GM21825 (cell line): ENCODE data around the gene PDE3B.
"Not testable (repeated sequence)": the region's sequence is repeated elsewhere in the genome, so short reads cannot be mapped to it uniquely, and the experiment has no call there.

Source experiments
- ATAC-seq: cut with Tn5 transposase; IDR thresholded peaks from one replicate; pipeline ENCODE4 v1.9.1; 2021; ENCODE audit warnings: mild to moderate bottlenecking, moderate library complexity; ENCODE audit not compliant: unreplicated experiment

PDE3B gene

DNA sequence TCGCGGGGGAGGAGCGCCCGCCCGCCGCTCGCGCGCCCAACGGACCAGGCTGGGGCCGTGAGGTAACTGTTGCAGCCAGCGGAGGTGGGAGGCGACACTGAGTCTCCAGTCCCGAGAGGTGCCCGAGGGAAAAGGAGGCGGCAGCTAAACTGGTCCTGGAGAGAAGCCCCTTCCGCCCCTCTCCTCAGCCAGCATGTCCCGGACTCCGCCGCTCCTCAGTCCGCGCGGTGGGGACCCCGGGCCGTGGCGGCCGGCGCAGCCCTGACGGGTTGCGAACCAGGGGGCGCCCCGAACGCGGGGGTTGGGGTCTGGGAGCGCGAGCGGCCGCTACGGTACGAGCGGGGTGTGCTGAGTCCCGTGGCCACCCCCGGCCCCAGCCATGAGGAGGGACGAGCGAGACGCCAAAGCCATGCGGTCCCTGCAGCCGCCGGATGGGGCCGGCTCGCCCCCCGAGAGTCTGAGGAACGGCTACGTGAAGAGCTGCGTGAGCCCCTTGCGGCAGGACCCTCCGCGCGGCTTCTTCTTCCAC is at the start of gene PDE3B:
TSS of gene PDE3B (plus strand) at position 108 of the 529 bp plus-strand sequence. CDS start at position 380, 272 bp downstream.
- peak; percentile 80 for ATAC-seq

DNA sequence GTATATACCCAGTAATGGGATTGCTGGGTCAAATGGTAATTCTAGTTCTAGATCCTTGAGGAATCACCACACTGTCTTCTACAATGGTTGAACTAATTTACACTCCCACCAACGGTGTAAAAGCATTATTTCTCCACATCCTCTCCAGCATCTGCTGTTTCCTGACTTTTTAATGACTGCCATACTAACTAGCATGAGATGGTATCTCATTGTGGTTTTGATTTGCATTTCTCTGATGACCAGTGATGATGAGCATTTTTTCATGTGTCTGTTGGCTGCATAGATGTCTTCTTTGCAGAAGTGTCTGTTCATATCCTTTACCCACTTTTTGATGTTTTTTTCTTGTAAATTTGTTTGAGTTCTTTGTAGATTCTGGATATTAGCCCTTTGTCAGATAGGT is 48.3 kb upstream of the PDE3B start:
- not testable (repeated sequence) for ATAC-seq

- no peak for ATAC-seq
These were observed 35.9 kb upstream of the PDE3B start for GRCh38 chr11:14607713-14608112.

DNA sequence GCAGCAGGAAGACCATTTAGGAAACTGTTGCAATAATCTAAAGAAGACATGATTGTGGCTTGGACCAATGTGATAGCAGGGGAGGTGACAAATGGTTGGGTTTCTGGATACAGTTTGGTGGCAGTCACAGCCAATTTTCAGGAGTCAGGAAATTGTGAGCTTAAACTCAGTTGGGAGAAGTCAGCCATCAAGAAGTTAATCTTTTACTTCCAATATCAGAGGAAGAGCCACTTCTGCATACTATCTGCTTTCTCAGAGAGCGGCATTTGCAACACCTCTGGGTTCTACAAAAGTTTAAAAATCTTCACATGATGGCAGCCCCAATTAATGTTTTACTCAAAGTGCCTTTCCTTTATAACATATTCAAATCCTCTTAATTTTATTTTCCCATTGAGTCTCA is 33.7 kb upstream of the PDE3B start:
- no peak for ATAC-seq

GRCh38 chr11:14611939-14612338 is 31.7 kb upstream of the PDE3B start:
- peak; percentile 44 for ATAC-seq

DNA sequence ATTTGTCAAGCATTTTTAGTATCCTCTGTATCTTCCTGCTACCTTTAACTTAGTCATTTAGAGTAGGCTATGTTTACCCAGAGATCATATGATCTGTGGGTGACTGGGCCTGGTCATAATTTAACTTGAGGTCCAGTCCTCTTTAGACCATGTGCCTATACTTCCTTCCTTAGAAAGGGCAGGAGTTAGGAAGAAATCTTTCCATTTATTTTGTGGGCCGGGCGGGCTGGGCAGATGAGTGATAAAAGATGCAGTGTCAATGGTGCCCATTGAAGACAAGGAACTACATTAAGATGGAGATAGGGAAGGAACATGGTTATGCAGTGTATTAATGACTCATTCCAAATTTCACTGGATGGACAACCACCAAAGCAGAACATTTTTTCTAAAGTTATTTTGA is 30.9 kb upstream of the PDE3B start:
- ATAC-seq: no peak

GRCh38 chr11:14614091-14614622 is 29.4 kb upstream of the PDE3B start:
- no peak for ATAC-seq

DNA sequence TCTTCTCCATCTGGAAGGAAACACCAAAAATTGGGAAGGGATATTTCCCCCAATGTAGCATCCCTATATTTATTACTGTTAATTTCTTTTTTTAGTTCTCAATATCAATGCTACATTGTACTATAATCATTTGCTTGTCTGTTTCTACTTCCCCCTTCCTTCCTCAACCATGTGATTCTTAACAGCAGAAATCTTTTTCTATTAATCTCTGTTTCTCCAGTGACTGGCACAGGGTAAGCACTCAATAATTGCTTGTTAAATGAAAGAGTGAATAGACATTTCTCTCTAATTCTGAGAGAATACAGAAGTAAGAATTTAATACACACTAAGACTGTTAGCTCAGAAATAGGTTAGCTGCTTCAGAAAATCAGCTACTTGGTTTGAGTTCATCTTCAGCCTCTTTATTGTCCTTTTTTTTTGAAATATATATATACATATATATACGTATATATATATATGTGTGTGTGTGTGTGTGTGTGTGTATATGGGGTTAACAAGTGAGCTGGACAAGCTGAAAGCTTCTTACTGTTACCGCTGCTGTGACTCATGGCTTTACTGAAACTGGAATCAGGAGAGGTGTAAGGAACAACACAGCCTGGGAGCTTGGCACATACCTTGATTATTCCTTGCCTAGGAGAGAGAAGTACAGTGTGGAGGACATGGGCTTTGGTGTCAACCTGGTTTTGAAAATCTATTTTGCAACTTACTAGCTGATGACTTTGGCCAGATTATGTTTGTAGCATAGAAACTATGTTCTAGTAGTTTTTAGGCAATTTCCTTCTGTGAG is 26.2 kb upstream of the PDE3B start:
- no peak for ATAC-seq

DNA sequence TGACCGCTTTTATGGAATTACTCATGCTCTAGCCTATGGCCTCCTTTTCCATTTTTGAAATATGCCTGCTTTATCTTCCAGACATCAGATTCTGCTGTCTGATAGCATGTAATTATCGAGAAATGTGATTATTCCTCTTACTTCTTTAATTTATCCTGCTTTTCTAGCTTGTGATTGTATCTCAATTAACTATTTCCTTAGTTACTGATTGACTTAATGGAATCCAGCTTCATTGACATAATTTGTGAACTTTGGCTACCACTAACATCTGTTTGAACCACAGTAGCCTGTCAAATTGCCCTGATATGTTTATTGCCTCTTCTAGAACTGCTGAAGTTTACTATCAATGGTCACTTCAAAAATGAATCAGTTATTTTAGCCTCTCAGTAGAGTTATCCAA is 25.5 kb upstream of the PDE3B start:
- ATAC-seq: no peak

- ATAC-seq: no peak
These were observed 23.7 kb upstream of the PDE3B start for GRCh38 chr11:14619603-14620531.

GRCh38 chr11:14622223-14622954 is 21.2 kb upstream of the PDE3B start:
- ATAC-seq: no peak

- no peak for ATAC-seq
These were observed 20.6 kb upstream of the PDE3B start for GRCh38 chr11:14623036-14623435.

DNA sequence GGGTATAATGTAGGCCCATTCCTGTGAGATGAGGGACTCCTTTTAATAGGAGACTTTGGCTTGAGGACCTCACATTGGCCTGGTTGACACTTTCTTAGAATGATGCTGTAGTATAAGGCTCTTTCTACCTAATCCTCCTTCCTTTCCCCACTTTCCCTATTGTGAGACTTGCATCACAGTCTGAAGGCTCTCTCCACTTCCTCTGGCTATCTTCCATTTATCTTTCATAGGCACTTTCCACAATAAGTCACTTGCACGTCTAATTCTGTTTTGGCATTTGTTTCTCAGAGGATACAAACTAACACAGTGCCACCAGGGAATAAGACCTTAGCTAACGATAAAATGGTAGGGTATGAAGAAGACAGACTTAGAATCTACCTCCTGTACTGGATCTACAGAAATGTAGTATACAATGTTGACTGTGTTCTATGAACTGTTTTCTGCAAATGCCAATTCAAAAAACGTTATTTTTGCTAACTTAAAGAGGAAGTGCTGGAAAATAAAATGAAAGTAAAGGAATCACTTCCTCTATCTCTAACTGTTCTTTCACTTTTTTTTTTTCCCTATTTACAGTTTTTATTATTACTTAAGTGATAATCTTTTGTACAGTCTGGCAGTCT is 17.9 kb upstream of the PDE3B start:
- no peak for ATAC-seq

GRCh38 chr11:14626650-14627049 is 17.0 kb upstream of the PDE3B start:
- ATAC-seq: no peak

- ATAC-seq: not testable (repeated sequence)
These were observed 9.9 kb upstream of the PDE3B start for GRCh38 chr11:14633506-14634224.

DNA sequence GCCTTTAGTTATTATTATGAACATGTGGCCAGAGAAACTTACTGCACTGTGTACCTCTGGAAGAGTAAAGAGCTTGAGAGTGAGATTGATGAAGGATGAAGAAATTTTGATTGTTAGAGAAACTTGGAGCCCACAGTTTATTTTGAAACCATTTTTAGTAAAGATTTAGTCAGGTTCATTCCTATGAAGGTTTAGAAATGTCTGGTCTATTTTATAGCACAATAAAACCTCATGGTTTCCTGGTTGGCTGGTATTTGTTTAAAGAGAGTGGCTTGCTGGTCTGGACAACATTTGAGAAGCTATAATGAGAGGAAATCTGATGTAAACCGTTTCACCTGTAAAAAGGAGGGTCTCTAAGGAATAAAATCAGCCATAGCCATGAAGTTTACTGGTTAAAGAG is 8.8 kb upstream of the PDE3B start:
- no peak for ATAC-seq

DNA sequence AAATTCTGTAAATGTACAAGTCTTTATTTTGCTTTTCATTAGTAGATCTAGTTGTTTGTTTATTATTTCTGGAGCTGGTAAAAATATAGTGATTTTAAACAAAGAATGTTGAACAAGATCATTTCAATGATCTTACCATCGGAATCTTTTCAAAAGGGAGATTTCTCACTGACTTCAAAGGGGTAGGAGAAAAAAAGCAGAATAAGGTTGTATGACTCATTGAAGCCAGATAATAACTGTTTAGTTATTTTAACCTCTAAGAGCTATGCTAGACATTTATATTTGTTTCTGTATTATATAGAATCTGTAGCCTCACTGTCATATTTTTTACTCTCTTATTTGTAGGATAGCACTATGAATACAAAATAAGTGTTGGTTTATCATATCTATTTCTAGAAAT is 8.1 kb upstream of the PDE3B start:
- no peak for ATAC-seq

DNA sequence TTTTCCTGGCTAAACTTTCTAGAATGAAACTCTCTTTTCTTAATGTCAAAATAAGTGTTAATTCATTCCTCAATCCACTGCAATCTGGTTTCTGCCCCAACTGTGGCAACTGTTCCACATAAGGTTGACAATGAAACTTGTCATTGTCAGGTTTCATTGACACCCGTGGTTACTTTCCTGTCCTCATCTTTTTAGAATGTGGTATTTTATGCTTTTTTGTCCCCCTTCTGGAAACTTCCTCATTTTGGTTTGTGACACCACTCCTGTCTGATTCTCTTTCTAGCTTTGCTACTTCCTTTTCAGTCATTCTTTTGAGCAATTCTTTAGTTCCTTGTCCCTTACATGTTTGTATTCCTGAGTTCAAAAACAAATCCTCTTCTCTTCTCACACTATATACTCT is 7.5 kb upstream of the PDE3B start:
- ATAC-seq: peak; percentile 73

- no peak for ATAC-seq
These were observed 5.7 kb upstream of the PDE3B start for GRCh38 chr11:14637868-14638409.
